GM13977 (cell line): Measurements from ENCODE around the gene CA5A.
"Not testable (repeated sequence)": the region's sequence is repeated elsewhere in the genome, so short reads cannot be mapped to it uniquely, and the experiment has no call there.

Experiments used
- DNase-seq: peaks from one replicate; pipeline ENCODE4 v3.0.0; 2012; ENCODE audit warnings: low spot score
- CTCF ChIP-seq: IDR thresholded peaks from 2 replicates; pipeline ENCODE4 v1.5.1; 2012; ENCODE audit warnings: mild to moderate bottlenecking, control low read depth; ENCODE audit not compliant: insufficient read depth; ENCODE audit errors: extremely low read depth, missing control alignments
- in situ Hi-C: fragments of 300-500 bp; cut with MboI; formaldehyde crosslinking; loops from one replicate; pipeline ENCODE4 v1.12.0; 2022; ENCODE audit warnings: low sequenced_read_pairs, low pct_unique_long_range_greater_than_20kb, mixed read lengths, inconsistent platforms; ENCODE audit not compliant: unreplicated experiment

CA5A gene

GRCh38 chr16:87895641-87896141, 40.6 kb downstream of the CA5A start:
- no peak for TF ChIP-seq CTCF
- in situ Hi-C loops = no loop called here
- DNase-seq = peak; percentile 71

- DNase-seq, in situ Hi-C loops: not testable (repeated sequence)
These were observed 42.3 kb downstream of the CA5A start for GRCh38 chr16:87894005-87894404.

- in situ Hi-C loops = no loop called here
- DNase-seq = no peak
- TF ChIP-seq CTCF = no peak
These were observed 44.6 kb downstream of the CA5A start for GRCh38 chr16:87891764-87892163.

GRCh38 chr16:87889762-87890161, 46.6 kb downstream of the CA5A start:
- in situ Hi-C loops, DNase-seq: not testable (repeated sequence)
- peak; percentile 20 for TF ChIP-seq CTCF

GRCh38 chr16:87888346-87888745, 48.0 kb downstream of the CA5A start:
- DNase-seq, in situ Hi-C loops: not testable (repeated sequence)

- DNase-seq, in situ Hi-C loops: not testable (repeated sequence)
These were observed 48.4 kb downstream of the CA5A start for GRCh38 chr16:87887931-87888330.

- in situ Hi-C loops, DNase-seq: not testable (repeated sequence)
These were observed 50.9 kb downstream of the CA5A start for GRCh38 chr16:87885371-87885967.

GRCh38 chr16:87882436-87883019, 53.8 kb downstream of the CA5A start:
- in situ Hi-C loops = no loop called here
- DNase-seq = no peak

More at GRCh38 chr16:87882436-87883019, 53.8 kb downstream of the CA5A start:
- TF ChIP-seq CTCF = no peak
